ENCODE data around the gene MORN1.

Gene MORN1

DNA sequence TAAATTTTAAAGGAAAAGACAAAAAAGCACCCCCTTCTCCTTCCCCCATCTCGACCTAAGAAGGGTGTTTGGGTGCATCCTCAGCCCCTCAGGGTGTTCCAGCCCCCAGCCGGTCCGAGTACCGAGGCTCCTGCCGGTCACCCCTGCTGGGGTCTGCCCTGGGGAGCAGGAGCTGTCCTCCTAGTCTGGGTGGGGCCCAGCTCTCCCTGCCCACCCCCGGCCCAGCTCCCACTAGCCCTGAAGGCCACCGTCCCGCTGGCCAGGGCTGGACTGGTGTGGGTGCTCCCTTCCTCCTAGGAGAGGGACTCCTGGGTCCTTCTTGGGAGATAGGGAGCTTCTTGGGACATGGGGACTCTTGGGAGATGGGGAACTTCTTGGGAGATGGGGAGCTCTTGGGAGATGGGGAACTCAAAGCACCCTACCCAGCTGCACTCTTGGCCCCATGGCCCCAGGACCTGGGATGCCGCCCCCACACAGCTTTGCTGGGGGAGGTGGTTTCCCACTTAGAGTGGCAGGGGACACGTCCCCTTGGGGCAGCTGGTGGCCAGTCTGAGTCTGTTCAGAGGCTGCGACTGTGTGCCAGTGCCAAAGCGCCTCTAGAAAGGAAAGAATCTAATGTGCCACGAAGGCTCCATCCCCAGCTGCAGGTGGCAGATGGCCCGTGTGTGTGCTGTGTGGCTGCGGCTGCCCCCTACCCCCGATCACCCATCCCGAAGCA is 44.5 kb downstream of the MORN1 start:
- Mint-ChIP-seq H3K9me3 (no peaks in the 10 kb centered on the region), H3K4me1 (no peaks in the 10 kb centered on the region), H3K27me3 (peaks cover 4% of the 10 kb centered on the region), H3K27ac (no peak overlapping the region), H3K4me3 (no peak overlapping the region), H3K36me3 (no peaks in the 10 kb centered on the region)
- DNase-seq: no peak
- CTCF ChIA-PET: no interaction called here

DNA sequence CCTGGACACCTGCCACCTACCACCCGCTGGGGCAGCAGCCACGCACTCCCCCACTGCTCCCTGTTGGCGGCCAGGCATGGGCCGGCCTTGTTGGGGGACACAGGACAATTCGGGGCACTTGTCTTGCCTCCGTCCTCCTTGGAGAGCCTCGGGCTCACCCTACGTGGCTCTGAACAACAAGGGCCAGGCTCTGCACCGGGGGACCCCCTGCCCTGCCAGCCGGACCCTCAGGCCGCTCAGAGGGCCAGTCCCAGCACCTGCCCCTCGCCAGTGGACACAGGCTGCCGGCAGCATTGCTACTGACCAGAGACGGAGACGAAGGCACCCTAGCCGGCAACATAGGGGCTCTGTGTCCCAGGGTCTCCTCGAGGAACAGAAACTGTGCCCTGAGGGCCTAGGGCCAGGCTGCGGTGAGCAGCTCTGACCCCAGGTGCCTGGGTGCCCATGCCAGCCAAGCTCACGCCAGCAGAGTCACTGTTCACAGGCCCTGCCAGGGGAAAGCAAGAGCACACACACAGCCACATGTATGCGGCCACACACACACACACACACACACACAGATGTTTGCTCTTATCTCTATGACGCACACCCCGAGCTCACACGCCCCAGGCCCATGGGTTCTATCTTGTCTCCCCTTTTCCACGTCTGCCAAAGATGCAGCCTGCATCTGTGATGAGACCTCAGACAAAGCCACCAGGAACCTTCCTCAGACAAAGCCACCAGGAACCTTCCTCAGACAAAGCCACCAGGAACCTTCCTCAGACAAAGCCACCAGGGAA is 45.9 kb downstream of the MORN1 start:
- Mint-ChIP-seq H3K27ac (no peak overlapping the region), H3K4me1 (no peaks in the 10 kb centered on the region), H3K9me3 (no peaks in the 10 kb centered on the region), H3K36me3 (no peaks in the 10 kb centered on the region), H3K4me3 (no peak overlapping the region), H3K27me3 (peaks cover 4% of the 10 kb centered on the region)
- CTCF ChIA-PET: no interaction called here
- no peak for DNase-seq

DNA sequence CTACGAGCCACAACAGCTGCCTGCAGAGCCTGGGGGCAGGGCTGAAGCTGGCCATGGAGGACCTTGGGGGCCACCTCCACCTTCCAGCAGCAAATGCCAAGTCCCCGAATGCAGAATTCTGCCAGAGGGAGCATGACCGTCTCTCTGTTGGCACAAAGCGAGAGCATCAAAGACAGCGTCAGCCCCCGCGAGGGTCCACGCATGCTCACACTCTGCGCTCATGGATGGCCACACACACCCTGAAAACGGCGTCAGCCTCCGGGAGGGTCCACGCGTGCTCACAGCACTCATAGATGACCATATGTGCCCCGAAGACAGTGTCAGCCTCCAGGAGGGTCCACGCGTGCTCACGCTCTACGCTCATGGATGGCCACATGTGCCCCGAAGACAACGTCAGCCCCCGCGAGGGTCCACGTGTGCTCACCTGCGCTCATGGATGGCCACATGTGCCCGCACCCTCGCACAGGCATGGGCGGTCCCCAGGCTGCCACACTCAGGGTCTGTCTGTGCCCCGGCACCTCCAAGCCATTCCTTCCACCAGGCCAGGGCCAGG is 46.5 kb downstream of the MORN1 start:
- H3K36me3 Mint-ChIP-seq: no peaks in the 10 kb centered on the region
- H3K27ac Mint-ChIP-seq: no peak overlapping the region
- CTCF ChIA-PET: no interaction called here
- H3K9me3 Mint-ChIP-seq: no peaks in the 10 kb centered on the region
- no peaks in the 10 kb centered on the region for H3K4me1 Mint-ChIP-seq
- H3K27me3 Mint-ChIP-seq: peaks cover 4% of the 10 kb centered on the region
- DNase-seq: no peak
- H3K4me3 Mint-ChIP-seq: no peak overlapping the region

DNA sequence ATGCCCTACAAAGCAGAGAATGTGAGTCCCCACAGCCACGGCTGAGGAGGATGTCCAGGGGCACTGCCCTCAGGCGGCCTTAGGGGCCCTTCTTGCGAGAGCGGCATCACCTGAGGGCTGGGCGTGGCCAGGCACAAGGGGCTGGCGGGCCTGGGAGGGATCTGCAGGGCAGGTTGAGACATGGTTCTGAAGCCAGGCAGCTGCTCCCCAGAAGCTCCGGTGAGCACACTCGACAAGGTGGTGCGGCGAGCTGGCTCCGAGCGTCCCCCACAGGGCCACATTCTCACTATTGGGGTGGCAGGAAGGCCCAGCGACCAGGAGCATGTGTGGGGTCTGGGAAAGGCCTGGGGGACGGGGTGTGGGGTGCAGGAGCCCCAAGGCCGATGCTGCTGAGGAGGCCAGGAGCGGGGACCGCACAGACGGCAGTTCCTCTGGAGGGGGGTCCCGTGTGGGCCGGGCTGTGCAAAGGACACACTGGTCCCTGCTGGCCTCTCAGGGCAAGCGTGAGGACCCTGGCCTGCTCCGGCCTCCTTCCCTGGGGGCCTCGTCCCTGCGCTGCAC is 47.2 kb downstream of the MORN1 start:
- DNase-seq: no peak
- Mint-ChIP-seq H3K4me3 (no peak overlapping the region), H3K27ac (no peak overlapping the region), H3K9me3 (no peaks in the 10 kb centered on the region), H3K36me3 (no peaks in the 10 kb centered on the region), H3K4me1 (no peaks in the 10 kb centered on the region), H3K27me3 (peaks cover 4% of the 10 kb centered on the region)
- CTCF ChIA-PET: no interaction called here

DNA sequence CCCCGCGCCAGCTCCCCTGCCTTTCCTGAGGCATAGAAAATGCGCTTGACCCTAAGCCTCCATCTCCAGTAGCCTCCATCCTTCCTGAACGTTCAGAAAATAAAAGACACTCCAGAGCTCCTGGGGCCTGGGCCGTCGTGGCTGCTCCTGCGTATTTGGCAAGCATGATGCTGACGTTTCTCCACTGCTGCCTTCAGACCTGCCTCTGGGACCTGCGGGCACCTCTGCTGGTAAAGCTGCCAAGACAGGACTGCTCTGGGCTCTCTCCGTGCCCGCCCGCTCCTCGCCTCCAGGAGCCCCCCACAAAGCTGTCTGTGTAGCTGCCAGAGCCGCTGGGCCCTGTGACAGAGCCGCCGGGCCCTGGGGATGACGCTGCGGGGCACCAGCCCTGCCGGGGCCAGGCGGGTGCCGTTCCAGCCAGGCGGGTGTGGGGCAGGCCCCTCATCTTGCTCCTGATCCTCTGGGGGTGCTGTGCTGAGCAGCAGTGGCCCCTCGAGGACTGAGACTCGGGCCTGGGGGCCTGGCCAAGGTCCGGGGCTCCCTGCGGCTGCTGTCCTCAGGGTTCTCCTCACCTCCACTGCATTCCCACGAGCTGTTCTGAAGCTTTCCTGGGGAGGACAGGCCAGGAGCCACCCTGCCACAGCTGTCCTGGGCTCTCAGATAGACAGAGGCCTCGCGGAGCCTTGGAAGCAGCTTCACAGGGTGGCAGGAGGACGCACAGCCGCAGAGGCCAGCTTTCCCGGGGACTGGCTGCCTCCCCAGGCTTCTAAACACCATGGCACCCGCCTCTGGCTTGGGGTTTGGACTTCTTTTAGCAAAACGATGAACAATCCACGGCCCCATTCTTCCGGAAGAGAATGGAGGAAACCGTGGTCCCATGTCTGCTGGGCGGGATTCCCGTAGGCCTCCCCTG is 48.1 kb downstream of the MORN1 start:
- no peaks in the 10 kb centered on the region for H3K4me1 Mint-ChIP-seq
- no peaks in the 10 kb centered on the region for H3K27me3 Mint-ChIP-seq
- CTCF ChIA-PET: no interaction called here
- H3K36me3 Mint-ChIP-seq: no peaks in the 10 kb centered on the region
- no peaks in the 10 kb centered on the region for H3K9me3 Mint-ChIP-seq
- H3K27ac Mint-ChIP-seq: no peak overlapping the region
- DNase-seq: no peak
- no peak overlapping the region for H3K4me3 Mint-ChIP-seq

DNA sequence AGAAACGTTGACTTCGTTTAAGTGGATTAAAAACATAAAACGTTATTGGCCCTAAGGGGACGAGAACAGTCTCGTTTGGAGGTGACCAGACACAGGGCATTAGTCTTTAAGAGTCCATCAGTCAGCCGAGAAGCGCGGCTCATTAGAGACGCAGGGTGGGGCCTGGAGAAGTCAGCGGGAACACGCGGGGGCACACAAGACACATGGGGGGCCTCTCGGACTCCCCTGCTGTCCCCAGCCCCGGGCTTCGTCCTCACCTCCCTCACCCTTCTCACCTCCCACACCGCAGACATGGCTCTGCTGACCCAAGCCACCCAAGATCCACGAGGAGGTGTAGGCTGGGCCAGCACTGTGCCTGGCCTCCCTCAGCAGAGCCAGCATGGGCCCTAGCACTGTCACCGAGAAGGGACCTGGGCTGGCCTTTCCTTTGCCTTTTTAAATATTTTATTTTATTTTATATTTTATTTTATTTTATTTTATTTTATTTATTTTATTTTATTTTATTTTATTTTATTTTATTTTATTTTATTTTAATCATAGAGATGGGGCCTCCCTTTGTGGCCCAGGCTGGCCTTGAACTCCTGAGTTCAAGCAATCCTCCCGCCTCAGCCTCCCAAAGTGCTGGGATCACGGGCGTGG is 48.9 kb downstream of the MORN1 start:
- no peak overlapping the region for H3K27ac Mint-ChIP-seq
- H3K27me3 Mint-ChIP-seq: no peaks in the 10 kb centered on the region
- no peaks in the 10 kb centered on the region for H3K36me3 Mint-ChIP-seq
- H3K4me3 Mint-ChIP-seq: no peak overlapping the region
- no peak for DNase-seq
- CTCF ChIA-PET: no interaction called here
- no peaks in the 10 kb centered on the region for H3K4me1 Mint-ChIP-seq
- H3K9me3 Mint-ChIP-seq: no peaks in the 10 kb centered on the region

DNA sequence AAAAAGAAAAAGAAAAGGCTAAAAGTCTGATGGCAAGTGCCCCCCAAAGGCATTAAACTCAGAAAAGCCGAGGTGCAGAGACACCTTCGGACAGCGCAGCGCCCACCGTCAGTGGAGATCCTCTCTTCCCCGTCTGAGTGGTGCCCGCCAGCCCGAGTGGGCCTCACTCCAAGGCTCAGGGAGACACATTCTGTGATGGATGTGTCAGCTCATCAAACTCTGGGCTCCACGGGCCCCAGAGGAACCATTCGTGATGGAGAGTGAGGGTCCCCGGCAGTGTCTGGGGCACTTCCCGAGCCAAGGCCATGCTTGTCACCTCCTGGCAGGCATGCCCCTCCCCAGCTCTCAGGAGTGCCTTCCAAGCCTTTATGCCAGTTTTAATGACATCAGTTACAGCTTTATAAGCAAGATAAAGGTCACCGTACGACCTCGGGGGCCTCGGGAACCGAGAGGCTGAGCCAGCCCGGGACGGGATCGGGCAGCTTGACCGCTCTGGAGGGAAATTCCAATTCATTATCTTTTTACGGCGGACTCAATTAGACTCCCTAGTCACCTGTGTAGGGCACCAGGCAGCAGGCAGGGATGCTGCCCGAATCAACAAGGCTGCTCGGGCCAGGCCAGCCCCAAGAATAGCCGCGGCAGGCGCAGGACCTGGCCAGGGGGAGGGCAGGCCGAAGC is 49.5 kb downstream of the MORN1 start:
- no peaks in the 10 kb centered on the region for H3K4me1 Mint-ChIP-seq
- H3K9me3 Mint-ChIP-seq: no peaks in the 10 kb centered on the region
- H3K36me3 Mint-ChIP-seq: no peaks in the 10 kb centered on the region
- H3K27me3 Mint-ChIP-seq: no peaks in the 10 kb centered on the region
- DNase-seq: no peak
- no peak overlapping the region for H3K4me3 Mint-ChIP-seq
- CTCF ChIA-PET: no interaction called here
- H3K27ac Mint-ChIP-seq: no peak overlapping the region

DNA sequence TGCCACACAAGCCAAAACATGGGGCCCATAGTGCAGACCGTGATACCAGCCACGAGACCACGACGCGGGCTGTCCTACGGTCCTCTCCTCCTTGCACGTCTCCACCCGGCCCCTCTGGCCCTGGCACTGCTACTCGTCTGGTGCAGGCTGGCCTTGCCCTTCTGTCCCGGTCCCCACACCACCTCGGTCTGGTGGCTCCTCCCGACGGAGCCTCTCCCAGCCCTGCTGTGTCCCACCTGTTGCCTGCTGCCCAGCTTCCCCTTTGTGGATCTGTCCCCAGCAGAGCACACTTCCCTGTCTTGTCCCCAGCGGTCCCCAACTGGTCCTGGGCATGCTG is 50.5 kb downstream of the MORN1 start:
- no peaks in the 10 kb centered on the region for H3K4me1 Mint-ChIP-seq
- H3K4me3 Mint-ChIP-seq: no peak overlapping the region
- no peaks in the 10 kb centered on the region for H3K36me3 Mint-ChIP-seq
- no peak overlapping the region for H3K27ac Mint-ChIP-seq
- no peak for DNase-seq
- H3K27me3 Mint-ChIP-seq: no peaks in the 10 kb centered on the region
- CTCF ChIA-PET: no interaction called here
- no peaks in the 10 kb centered on the region for H3K9me3 Mint-ChIP-seq

DNA sequence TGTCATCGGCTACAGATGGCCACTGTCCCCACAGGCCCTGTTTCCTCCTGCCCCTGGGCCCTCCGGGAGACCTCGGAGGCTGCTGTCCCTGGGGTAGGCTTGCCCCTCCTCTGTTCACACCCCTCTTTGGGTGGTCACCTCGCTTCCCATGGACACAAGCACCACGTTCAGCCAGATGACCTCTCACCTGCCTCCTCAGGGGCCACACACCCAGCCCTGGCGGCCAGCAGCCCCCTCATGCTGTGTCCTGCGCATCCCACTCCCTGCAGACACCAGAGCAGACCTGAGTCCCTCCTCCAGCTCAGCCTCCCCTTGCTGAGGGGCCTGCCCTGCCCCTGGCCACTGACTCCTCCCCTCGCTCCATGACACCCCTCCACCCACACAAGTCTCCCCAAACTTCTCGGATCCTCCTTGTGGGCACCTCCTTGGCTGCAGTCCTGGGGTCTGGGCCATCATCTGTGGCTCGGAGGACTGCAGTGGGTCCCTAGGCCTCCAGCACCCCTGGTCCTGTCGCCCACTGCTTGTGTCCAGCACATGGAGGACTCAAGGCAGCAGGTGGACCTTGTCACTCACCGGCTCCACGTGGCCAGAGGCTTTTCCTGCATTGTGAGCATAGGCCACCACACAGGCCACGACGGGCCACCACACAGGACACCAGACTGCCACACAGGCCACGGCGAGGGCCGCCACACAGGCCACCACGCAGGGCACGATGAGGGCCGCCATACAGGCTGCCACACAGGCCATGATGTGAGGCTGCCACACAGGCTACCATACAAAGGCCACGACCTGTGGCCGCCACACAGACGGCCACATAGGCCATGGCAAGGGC is 51.1 kb downstream of the MORN1 start:
- no peaks in the 10 kb centered on the region for H3K9me3 Mint-ChIP-seq
- no peaks in the 10 kb centered on the region for H3K27me3 Mint-ChIP-seq
- no peaks in the 10 kb centered on the region for H3K36me3 Mint-ChIP-seq
- DNase-seq: no peak
- CTCF ChIA-PET: no interaction called here
- no peak overlapping the region for H3K27ac Mint-ChIP-seq
- H3K4me3 Mint-ChIP-seq: no peak overlapping the region
- H3K4me1 Mint-ChIP-seq: no peaks in the 10 kb centered on the region

DNA sequence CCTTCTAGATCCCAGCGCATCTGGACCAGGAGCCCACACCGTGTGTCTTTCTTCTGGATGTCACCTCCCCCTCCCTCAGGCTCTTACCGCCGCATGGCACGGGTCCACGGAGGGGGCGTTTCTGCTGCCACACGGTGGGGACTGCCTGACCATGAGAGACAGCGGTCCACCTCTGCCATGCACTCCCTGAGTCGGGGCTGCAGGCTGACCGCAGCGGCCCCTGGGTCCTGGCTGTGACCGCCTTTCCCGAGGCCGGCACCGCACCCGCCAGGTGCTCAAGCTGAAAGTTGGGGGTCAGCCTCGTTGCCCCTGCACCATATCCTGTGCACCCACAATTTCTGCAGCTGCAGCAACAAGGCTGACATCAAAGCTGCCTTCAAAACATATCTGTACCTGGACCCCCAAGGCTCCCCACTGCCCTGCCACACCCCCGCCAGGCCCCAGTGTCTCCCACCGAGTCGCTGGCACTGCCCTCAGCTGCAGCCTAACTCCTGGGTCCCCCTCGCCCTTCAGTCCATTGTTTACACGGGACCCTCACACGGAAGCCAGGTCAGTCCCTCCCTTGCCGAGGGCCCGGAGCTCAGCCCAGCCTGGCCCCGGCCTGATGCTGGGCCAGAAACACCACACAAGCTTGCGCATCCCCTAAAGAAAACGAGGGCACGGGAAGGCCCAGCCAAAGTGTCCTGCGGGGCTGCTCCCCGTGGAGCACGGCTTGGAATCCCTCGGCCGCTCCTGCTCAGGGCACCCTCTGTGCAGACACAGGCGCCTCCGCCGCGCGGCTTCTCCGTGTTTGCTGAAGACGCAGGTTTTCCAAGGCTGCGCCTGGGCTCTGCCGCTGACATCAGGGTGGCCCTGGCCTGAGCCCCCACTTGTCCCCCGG is 51.9 kb downstream of the MORN1 start:
- no peak for DNase-seq
- Mint-ChIP-seq H3K4me1 (no peaks in the 10 kb centered on the region), H3K9me3 (no peaks in the 10 kb centered on the region), H3K27ac (no peak overlapping the region), H3K4me3 (no peak overlapping the region), H3K36me3 (no peaks in the 10 kb centered on the region), H3K27me3 (no peaks in the 10 kb centered on the region)
- CTCF ChIA-PET: no interaction called here

DNA sequence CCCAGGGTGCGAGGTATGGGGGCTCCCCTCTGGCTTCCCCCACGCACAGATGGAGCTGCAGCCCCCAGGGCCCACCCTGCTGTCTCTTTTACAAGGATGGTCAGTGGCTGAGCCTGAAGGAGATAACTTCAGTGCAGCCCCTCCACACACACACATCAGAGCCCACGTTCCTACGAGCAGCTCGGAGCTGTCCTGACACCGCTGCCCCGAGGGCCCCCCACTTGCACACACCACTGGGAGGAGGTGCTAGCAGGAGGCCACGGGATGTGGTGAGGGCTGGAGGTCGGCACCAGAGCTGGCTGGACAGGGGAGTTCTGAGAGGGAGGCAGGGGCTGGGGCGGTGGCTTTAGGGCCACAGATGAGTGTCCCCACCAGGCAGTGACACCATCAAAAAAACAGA is 53.9 kb downstream of the MORN1 start:
- Mint-ChIP-seq H3K4me3 (no peak overlapping the region), H3K27me3 (no peaks in the 10 kb centered on the region), H3K27ac (no peak overlapping the region), H3K9me3 (no peaks in the 10 kb centered on the region), H3K36me3 (no peaks in the 10 kb centered on the region), H3K4me1 (no peaks in the 10 kb centered on the region)
- CTCF ChIA-PET: no interaction called here
- DNase-seq: no peak

DNA sequence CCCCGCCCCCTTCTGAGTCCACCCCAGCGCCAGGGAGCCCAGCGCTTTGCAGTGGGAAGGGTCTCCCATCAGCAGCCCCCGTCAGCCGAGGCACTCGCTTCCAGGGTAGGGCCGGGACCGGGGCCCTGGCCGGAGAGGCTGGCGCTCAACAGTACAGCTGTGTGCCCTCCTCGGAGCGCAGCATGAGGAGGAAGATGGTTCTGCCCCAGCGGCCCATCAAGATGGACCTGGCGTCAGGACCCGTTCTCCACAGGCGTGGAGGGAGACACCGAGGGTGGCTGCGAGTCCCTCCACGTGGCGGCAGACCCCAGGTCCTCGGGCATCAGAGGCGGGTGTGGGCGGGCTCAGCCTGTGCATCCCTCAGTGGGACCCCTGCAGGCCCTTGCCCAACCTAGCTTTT is 54.3 kb downstream of the MORN1 start:
- Mint-ChIP-seq H3K27me3 (no peaks in the 10 kb centered on the region), H3K4me1 (no peaks in the 10 kb centered on the region), H3K9me3 (no peaks in the 10 kb centered on the region), H3K27ac (no peak overlapping the region), H3K36me3 (no peaks in the 10 kb centered on the region), H3K4me3 (no peak overlapping the region)
- CTCF ChIA-PET: no interaction called here
- no peak for DNase-seq

Data from activated naive CD4-positive, alpha-beta T cell treated with anti-CD3 and anti-CD28 coated beads, Interleukin-2, amount 10 ng/mL, durations not matched to agents 7 days and 5 days (primary cell).